HG03460 (cell line): ENCODE data around the gene ACSL3.
"Not testable (repeated sequence)": the region's sequence is repeated elsewhere in the genome, so short reads cannot be mapped to it uniquely, and the experiment has no call there.

Experiments used
- ATAC-seq: cut with Tn5 transposase; IDR thresholded peaks from one replicate; pipeline ENCODE4 v1.9.1; 2021; ENCODE audit not compliant: unreplicated experiment

Gene ACSL3

DNA sequence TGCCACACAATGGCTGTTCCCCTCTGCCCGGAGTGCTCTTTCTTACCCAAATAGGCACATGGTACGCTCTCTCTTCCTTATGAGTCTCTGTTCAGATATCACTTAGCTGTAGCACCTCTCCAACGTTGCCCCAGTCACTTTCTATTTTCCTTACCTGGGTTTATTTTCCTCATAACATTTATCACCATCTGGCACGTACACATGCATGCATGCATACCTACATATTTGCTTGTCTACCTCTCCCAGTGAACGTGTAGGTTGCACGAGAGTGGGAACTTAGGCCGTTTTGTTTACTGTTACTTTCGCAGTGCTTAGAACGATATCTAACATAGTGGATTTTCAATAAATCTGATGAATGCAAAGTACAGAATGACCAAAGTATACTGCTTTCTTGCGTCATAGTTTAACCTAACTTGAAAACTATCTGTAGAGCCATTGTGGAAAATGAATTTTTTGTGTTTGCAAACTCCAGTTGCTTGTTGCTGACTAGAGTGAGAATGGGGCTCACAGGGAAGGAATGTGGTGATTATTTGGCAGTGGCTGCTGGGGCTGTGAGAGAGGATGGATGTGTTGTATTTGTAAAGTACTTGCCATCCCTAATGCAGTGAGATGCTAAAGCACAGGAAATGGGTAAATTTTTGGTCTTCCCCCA is 47.1 kb downstream of the ACSL3 start:
- ATAC-seq = no peak

DNA sequence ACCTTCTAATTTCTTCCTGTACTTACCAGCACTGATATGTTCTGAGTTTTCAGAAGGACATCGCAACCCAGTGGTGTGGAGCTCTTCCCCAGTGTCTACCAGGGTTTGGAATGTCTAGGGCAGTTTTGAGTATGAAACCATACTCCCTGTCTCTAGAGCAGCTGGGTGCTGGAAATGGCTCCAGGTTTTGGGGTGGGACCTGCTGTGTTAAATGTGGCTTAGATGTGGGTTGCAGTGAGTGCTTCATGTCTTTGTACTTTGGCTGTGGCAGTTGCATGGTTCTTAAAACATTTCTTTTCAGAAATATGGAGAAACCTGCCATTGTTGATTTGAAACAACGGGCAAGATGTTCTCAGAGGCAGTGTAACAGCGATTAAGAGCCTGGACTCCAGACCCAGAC is 48.5 kb downstream of the ACSL3 start:
- no peak for ATAC-seq

DNA sequence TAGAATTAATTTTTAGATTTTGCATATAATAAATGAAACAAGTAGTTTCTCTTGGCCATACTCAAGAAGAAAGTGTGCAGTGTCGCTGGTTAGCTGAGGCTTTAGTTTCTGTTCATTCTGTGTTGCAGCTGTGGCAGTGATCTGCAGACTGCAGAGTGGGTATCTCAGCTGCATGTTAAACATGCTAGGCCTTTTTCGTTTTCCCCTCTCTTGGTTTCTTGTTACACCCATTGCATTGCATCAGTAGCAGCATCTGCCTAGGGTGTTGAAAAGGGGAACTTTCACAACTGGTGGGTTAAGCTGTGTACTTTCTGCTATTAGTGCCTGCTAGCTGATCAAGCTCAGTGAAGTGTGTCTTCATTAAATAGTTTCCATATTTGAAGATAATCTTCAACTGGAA is 51.3 kb downstream of the ACSL3 start:
- ATAC-seq = peak; percentile 97

DNA sequence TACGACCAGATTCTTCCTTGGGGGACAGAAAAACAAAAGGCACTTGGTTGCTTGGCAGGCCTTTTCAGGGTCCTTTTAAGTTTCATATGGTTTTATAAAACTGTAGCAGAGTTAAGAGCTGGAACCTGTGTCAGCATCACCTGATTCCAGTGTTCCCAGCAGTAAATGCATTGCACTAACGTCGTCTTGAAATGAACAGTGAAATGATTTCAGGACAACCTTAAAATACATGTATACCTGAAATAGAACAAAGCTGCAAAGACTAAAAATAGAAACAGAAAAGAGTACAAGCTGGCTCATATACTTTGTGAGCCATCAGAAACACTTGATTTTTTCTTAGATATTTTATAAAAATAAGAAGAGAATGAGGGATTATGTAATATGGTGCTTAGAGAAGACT is 51.9 kb downstream of the ACSL3 start:
- no peak for ATAC-seq

DNA sequence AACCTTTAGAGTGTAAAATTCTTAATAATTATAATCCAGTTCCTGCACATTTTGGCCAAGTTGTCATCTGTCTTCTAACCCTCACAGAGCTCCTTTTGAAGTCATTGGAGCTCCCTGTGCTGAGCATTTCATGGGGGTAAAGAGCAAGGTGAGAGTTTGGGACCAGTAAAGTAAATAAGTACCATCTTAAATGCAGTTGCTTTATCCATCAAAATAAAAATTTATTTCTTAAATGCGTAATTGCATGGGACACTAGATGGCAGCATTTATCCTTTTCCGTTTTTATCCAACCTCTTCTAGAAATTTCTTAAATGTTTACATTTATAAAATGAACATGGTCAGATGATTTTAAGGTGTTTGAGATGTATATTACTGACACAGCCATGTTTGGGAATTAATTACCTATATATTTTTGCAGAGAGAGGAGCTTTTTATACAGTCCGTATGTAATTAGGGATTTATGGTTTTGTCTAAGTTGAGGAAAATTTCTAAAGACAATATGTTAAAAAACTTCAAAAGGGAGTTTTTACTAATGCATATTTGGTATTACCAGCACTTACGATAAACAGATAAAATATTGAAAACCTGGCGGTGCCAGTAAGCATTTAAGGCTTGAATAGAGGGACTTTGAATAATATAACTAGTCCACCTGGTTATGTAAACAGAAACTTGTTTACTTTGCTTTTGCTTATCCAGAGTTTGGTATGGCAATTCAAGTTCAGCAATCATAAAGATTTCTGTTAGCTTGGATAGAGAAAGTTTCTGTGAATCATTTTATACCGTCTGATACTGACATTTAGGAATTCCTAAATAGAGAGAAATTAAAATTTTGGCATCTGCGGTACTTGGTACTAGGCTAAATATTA is 54.5 kb downstream of the ACSL3 start:
- no peak for ATAC-seq

DNA sequence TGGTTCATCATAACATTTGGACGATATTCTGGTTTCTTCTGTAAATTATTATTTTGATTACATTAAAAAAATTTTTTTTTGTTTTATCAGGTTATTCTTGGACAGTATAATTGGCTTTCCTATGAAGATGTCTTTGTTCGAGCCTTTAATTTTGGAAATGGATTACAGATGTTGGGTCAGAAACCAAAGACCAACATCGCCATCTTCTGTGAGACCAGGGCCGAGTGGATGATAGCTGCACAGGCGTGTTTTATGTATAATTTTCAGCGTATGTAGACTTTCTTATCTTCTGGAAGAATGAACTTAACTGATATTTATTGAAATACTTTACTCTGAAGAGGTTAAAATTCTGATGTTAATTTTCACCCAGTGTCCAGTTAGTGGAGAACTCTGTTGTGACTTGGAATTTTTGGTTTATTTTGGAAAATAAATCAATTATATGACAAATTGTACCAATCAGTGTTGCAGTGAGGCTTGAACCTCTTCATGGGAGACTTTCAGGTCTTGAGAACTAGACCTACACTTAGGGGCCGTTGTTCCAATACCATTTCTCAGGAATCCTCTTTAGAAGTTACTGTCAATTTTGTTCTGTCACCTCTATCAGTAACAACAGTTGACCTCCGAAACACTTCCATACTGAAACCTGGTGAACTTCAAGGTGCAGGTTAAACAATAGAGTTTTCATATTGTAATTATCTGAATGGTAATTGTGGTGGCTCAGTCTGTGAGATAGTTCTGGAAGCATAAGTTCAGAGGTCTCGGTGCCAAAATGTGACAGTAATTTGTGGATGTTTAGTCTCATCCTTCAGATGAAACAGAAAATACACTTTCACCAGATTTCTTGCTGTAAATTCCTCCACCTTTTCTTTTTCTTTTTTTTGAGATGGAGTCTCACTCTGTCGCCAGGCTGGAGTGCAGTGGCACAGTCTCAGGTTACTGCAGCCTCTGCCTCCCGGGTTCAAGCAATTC is 55.7 kb downstream of the ACSL3 start:
- no peak for ATAC-seq

DNA sequence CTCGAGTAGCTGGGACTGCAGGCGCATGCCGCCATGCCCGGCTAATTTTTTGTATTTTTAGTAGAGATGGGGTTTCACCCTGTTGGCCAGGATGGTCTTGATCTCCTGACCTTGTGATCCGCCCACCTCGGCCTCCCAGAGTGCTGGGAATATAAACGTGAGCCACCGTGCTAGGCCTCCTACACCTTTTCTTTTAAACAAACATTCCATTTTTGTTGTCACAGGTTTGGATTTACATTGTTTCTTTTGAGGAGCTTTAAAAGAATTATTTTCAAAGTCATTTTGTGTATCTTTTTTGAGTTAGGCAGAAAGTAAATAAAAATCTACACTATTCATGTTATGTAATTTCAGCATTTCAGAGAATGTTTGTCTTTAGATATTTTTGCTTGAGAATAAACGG is 56.4 kb downstream of the ACSL3 start:
- ATAC-seq = not testable (repeated sequence)

DNA sequence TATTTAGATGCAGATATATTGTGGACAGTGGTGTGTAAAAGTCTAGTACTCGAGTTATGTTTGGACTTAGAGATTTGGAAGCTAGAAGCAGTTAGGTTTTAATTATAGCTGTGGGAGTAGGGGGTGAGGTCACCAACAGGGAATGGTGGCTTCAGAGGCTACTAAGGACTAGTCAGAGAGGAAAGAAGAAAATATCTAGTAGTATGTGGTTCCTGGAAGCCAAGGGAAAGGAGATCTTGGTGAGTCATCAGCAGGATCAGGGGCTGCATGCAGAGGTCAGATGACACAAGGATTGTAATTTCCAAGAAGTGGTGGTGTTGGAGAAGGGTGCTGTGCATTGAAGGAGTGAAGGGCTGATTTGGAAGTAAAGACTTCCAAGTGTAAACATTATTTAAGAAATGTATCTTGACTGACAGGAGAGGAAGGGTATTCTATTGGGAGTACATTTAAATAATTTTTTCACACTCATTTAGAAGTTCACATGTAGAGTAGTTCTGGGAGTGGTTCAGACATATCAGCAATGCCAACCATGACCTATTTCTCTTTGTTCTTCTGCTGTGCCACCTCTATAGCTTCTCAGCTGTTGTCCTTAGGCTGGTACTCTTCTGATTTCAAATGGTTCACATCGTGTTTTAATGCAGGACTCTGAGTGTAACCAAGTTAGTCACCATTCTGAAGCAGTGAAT is 59.1 kb downstream of the ACSL3 start:
- no peak for ATAC-seq

DNA sequence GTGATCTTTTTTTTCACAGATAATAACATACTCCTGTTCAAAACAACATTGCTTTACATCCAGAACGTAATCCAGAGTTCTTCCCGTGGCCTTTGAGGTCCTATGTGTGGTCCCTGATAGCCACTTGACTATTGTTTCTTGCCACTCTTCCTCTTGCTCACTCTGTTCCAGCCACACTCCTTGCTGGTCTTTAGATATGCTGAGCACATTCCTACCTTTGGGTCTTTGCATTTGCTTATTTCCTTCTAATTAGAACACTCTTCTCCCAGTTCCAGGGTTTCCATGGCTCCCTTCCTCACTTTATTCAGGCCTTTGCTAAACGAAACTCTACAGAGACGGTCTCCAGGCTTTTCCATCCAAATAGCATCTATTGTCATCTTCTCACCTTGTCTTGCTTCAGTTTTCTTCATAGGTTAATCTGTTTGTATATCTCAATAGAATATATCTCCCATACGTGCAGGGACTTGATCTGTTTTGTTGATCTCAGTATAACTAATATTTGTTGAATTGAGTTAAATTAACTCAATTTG is 59.9 kb downstream of the ACSL3 start:
- no peak for ATAC-seq

DNA sequence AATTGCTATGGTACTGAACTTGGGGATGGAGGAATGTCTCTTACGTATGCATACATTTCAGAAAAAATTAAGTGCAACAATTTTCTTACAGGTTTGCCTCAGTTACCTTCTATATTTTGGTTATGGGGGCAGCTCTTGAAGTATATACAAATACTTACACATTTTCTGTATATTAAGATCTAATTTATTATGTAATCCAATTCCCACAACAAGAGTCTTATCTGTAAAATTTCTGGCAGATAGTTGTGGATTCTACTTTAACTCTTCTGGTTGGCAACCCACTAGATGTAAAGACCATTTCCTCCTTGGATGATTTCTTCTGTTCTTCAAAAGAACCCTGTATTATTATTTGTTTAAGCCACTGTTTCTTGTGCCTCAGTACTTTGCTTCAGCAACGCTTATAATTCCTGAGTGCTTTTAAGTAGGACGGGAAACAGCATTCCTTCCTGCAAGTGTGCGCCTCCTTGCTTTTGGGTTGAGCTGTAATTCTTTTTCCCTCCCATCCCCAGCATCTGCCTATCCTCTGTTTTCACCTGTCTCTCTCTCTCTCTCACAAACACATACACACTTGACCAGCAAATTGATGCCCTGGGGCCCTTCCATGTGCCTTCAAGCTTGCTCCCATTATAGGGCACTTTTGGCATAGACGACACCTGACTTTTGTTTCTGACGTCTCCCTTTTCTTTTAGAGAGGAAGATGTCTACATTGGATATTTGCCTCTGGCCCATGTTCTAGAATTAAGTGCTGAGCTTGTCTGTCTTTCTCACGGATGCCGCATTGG is 61.4 kb downstream of the ACSL3 start:
- no peak for ATAC-seq

DNA sequence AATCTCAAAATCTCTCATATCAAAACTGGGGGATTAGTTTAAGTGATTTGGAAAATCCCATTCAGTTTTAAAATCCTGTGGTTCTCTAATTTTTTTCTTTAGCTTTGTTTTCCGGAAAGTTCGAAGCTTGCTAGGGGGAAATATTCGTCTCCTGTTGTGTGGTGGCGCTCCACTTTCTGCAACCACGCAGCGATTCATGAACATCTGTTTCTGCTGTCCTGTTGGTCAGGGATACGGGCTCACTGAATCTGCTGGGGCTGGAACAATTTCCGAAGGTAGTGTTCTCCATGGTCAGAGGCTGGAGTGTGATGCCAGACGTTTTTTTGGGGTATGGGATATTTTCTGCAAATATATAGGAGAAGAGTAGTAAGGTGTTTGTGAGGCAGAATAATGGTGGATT is 66.1 kb downstream of the ACSL3 start:
- no peak for ATAC-seq

DNA sequence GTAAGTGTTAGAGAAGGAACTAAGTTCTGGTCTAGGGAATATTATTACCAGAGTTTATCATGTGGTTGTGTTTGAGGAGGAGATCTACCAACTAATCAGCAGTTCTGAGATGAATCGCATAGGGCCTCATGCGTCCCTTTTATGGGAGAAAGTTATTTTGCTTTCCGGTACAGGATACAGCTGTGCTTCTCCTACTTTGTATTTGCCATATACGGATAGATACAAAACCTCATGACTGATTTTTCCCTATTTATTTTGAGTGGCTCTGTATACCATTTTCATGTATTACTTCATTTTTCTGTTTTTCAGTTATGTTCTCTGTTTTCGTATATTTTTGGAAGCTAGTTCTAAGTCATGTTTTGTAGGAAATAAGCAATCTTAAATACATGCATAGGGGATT is 66.8 kb downstream of the ACSL3 start:
- no peak for ATAC-seq

DNA sequence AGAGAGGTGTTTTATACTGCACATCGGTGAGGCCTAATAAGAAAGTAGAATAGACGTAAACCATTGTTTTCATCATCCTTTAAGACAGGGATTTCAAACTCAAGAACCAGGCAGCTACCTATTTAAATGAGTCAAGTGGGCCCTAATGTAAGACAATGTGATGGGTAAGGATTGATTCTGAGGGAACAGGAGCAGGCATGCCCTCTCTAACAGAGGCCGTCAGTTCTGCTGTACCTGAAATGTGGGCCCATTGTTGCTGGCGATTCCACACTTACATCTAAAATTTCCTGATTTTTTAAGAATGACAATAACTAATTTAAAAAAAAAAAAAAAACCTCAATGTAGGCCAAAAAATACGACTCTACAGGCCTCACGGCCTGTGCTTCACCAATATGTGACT is 67.5 kb downstream of the ACSL3 start:
- no peak for ATAC-seq

DNA sequence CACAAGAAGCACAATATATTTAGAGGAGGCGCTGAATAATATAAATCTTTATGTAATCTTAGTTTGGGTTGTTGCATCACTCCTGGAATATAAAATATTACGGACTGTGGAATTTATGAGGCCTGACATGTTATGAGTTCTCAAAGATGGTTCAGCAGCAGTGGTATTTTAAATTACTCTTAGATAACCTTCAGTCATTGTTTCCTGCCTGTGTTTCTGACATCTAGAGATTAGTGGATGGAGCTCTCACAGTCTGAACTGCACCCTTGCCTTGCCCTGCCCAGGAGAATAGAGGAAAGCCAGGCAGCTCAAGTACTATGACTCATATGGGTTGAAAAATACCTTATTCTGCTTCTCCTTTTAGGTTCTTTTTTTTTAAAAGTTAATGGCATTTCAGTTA is 70.0 kb downstream of the ACSL3 start:
- no peak for ATAC-seq

DNA sequence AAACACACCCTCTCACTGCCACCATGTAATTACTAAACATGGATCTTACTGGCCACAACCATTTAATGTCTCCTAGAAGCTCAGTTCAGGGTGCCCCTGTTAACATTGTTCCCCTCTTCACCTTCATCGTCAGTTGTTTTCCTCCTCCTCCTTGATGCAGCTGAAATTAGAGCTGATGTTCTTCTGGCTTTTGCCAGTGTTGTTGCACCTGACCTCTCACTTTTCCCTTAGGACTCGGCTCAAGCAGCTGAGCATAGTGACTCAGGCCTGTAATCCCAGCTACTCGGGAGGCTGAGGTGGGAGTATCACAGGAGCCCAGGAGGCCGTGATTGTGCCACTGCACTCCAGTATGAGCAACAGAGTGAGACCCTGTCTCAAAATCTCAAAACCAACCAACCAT is 70.8 kb downstream of the ACSL3 start:
- no peak for ATAC-seq

DNA sequence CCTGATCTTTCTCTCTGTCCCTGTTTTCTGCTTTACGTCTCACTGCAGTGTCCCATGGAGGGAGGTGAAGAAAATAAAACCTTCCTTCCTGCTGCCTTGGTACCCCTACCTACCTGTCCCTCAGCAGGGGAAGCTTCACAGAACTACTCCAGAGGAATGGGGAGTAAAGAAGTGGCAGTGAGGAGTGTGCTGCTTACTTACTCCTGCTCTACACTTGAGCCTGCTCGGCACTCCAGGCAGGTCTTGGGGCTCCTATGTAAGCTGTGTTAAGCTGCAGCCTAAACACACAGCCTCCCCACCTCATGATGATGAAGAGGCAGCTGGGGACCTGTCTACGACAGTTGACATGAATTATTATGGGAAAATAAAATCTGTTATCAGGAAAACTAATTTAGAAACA is 72.6 kb downstream of the ACSL3 start:
- no peak for ATAC-seq

DNA sequence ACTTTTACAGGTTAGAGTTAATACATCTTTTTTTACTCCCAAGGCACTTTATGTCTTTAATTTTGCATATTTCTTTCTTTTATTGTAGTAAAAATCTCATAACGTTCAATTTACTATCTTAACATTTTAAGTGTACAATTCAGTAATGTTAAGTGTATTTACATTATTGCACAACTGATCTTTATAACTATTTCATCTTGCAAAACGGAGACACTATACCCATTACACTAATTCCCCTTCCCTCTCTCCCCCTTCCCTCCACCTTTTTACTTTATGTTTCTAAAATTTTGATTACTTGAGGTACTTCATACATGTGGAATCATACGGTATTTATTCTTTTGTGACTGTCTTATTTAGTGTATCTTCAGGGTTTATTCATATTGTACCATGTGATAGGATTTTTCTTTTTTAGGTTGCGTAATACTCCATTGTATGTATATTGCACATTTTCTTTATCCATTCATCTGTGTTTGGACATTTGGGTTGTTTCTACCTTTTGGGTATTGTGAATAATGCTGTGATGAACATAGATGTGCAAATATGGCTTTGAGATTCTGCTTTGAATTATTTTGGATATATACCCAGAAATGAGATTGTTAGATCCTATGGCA is 75.0 kb downstream of the ACSL3 start:
- ATAC-seq = no peak

DNA sequence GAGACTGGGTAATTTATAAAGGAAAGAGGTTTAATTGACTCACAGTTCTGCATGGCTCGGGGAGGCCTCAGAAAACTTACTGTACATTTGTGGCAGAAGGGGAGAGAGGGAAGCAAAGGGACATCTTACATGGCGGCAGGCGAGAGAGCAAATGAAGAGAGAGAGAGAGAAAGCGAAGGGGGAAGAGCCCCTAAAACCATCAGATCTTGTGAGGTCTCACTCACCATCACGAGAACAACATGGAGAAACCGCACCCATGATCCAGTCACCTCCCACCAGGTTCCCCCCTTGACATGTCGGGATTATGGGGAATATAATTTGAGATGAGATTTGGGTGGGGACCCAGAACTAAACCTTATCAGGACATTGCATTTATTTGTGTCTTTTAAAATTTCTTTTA is 75.9 kb downstream of the ACSL3 start:
- ATAC-seq = no peak

DNA sequence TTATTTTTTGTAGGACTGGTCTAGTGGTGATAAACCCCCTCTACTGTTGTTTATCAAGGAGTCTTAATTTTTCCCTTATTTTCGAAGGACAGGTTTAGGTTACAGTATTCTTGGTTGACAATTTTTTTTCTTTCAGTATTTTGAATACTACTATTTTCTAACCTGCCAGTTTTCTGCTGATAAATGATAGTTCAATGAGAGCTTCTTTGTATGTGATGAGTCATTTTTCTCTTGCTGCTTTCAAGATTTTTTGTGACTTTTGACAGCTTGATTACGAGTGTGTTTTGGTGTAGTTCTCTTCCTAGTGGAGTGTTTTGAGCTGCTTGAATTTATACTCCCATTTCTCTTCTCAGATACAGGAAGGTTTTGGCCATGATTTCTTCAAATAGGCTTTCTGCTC is 77.5 kb downstream of the ACSL3 start:
- no peak for ATAC-seq
